Stimulated activated CD8-positive, alpha-beta memory T cell treated with anti-CD3 and anti-CD28 coated beads, Interleukin-7, amount 100 ng/mL, for 1 hour (primary cell): ENCODE results near the gene AZIN2.
"Not testable (repeated sequence)": the region's sequence is repeated elsewhere in the genome, so short reads cannot be mapped to it uniquely, and the experiment has no call there.

Experiments
- DNase-seq, 2 donors: peaks; one replicate each; pipeline ENCODE4 v3.0.0-alpha.2; 2020; ENCODE audit warnings: low read depth in 2 of 2

AZIN2 gene

DNA sequence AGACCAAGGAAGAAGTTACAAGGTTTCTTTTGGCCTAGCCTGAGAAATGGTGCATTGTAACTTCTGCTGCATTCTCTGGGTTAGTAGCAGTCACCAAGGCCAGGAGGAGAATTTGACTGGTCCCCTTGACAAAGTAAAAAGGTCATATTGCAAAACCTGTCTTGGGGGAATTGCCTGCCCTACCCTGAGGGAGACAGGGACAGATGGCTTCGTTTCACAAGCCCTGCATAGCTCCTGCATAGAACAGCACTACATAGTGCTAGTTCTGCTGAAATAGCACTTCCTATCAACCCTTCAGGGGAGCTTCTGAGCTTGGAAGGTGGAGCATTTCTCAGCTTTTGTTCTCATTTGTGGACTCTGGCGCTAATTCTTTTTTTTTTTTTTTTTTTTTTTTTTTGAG is 23.9 kb upstream of the AZIN2 start:
- DNase-seq, result no peak

DNA sequence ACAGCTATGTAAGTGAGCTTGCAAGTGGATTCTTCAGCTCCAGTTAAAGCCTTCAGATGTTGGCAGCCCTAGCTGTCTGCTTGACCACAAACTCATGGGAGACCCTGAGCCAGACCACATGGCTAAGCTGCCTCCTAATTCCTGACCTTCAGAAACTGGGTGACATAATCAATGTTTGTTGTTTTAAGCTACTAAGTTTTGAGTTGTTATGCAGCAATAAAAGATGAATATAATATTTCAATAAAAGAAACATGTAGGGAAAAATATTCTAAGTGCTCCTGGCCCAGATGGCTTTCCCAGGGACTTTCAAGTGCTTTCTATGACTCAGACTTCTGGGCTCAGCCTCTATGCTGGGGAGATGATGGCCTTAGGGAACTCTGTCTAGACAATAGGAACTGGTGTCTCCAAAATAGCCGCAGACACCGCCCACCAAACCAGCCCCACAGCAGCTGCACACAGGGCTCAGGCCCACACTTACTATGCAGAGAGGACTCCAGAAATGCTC is 20.3 kb upstream of the AZIN2 start:
- no peak for DNase-seq

DNA sequence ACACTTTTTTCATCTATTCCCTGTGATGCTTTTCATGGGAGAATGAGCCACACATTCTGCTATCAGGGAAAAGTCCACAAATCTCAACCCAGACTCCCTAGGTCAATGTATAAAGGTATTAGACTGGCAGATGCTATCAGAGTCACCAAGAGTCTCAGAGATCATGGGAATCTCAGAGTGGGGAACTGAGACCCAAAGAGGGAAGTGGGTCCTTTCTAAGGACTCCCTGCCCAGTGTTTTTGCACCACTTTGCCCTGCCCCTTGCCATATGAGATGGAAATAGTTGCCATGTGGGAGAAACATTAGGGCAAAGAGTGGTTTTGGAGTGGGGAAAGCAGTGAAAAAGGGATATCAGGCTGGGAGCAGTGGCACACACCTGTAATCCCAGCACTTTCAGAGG is 19.1 kb upstream of the AZIN2 start:
- DNase-seq, result no peak

DNA sequence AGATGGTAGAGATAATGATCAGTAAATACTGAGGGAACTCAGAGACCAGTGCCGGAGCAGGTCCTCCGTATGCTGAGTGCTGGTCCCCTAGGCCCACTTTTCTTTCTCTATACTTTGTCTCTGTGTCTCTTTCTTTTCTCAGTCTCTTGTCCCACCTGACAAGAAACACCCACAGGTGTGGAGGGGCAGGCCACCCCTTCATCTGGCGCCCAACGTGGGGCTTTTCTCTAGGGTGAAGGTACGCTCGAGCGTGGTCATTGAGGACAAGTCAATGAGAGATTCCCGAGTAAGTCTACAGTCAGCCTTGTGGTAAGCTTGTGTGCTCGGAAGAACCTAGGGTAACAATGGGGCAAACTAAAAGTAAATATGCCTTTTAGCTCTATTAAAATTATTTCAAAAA is 16.7 kb upstream of the AZIN2 start:
- not testable (repeated sequence) for DNase-seq

DNA sequence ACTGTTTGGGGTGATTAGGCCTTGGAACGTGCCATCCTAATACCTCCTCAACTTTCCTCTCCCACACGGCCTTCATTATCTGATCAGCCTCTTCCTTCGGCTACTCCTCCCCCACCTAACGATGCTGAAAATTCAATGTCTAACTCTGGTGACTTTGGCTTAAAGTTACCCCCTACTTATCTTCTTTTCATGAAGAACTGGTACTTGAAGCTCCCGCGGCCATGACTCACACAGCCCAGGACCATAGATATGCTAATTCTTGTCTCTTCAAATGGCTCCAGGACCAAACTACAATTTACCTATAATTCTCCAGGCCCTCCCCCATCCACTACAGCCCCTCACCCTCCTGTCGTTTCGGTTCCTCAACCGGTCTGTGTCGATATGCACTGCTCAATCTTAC is 15.7 kb upstream of the AZIN2 start:
- DNase-seq, result no peak

DNA sequence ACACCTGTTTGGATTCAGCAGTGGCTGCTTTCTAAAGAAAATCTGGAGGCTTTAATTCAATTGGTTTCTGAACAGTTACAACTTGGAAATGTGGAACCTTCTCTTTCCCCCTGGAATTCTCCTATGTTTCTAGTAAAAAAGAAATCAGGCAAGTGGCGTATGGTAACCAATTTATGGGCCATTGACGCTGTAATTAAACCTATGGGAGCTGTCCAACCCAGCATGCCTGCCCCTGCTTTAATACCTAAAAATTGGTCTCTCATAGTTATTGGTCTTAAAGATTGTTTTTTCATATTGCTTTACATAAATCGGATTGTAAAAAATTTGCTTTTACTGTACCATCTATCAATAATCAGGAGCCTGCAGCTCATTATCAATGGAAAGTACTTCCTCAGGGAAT is 14.5 kb upstream of the AZIN2 start:
- DNase-seq, result not testable (repeated sequence)

DNA sequence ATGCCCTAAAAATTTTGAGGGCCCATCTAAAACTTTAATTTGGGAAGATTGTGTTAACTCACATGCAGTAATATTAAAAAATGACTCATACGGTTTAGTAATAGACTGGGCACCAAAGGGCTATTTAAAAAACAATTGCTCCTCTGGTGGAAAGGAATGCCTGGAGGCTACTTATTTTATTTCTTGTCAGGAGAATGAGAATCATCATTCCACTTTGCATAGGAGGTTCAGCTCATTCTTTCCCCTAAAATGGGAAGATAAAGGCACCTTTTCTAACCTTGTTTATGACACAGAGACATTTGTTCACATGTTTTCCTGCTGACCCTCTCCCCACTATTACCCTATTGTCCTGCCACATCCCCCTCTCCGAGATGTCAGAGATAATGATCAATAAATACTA is 12.8 kb upstream of the AZIN2 start:
- not testable (repeated sequence) for DNase-seq

DNA sequence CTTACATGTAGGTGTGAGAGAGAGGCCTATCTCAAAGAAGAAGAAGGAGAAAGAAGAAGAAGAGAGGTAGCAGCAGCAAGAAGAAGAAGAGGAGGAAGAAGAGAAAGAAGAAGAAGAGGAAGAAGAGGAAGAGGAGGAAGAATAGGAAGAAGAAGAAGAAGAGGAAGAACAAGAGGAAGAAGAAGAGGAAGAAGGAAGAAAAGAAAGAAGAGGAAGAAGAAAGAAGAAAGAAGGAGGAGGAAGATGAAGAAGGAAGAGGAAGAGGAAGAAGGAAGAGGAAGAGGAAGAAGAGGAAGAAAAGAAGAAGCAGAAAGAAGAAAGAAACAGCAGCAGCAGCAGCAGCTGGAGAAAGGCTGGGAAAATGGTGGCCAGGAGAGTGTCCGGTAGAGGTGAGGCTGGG is 10.3 kb upstream of the AZIN2 start:
- no peak for DNase-seq

DNA sequence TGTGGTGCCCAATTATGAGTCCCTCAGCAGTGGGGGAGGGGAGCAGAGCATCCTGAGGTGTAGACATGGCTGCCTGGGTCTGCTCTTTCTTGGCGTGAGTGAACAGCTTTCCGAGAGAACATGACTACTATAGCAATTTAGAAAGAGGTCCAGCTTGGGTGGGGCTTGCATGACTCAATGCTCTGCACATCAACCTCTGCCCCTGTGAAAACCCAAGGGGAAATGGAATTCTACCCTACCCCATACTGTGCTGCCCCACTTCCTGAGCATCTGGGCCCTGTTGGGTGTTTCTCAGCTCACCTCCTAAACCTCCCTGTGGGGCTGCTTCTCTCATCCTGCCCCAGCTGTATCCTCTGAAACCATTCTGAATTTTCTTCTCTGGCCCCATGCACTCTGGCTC is 8.2 kb upstream of the AZIN2 start:
- no peak for DNase-seq

DNA sequence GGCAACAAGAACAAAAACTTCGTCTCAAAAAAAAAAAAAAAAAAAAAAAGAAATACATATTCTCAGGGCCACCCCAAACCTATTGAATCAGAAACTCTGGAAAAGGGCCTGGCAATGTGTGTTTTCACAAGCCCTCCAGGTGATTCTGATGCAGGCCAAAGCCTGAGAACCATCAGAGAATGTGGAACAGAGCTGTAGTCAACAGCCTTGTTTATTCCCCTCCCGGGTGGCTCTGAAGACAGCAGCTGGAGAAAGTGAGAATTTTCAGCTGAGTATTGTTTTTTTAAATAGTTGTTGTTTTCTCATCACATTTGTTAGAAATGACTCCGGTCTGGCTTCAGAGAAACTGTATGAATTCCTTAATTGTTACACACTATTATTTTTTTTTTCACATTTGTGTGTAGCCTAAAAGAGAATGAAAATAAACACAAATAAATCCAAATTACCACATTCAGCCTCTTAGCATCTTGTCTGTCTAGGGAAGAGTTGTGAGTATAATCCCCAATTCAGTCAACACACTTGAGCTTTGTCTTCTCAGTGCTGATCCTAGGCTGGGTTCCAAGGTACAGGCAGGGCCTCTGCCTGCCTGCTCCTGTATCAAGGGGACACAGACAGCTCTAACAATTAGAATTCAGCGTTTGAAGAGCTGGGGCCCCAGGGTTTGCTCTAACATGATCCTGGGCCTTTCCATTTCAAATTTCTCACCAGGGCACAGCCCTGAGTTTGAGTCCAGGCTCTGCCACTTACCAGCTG is 6.6 kb upstream of the AZIN2 start:
- no peak for DNase-seq

DNA sequence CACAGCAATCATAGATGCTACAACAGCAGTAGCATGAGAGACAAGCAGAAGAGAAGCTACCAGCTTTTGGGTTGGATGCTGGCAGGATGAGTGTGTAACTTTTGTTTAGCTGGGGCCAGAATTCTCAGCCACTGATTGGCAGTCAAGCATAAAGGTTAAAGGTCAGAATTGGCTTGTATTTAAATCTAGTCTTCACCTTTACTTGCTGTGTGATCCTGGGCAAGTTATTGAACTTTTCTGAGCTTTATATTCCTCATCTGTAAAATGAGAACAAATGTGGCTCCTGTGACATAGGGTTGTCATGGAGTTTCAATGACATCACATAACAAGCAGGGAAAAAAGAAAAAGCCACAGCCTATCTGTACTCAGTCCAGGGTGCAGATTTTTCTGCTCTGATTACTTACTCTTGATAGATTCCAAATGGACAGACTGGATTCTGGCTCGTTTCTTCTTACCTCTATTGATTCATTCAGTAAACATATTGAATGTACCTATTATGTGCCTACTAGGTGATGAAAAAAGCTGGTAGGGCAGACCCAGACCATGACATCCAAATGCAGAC is 2.8 kb upstream of the AZIN2 start:
- no peak for DNase-seq

DNA sequence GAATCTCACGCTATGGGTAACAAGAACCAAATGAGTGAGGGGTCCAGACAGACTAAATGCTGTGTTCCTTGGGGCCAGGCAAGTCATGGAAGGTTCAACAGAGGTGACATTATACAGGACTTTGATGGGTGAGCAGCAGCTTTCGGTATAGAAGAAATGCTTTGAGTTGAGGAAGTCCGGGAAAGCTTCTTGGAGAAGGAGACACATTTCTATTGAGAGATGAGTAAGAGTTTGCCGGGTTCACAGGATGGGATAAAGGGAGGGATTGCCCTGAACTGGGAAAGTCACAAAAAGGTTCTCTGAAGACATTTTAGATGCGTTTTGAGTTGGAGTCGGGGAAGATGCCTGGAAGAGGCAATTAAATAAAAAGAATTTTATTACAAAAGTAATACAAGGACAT is 580 bp upstream of the AZIN2 start:
- DNase-seq, result no peak

DNA sequence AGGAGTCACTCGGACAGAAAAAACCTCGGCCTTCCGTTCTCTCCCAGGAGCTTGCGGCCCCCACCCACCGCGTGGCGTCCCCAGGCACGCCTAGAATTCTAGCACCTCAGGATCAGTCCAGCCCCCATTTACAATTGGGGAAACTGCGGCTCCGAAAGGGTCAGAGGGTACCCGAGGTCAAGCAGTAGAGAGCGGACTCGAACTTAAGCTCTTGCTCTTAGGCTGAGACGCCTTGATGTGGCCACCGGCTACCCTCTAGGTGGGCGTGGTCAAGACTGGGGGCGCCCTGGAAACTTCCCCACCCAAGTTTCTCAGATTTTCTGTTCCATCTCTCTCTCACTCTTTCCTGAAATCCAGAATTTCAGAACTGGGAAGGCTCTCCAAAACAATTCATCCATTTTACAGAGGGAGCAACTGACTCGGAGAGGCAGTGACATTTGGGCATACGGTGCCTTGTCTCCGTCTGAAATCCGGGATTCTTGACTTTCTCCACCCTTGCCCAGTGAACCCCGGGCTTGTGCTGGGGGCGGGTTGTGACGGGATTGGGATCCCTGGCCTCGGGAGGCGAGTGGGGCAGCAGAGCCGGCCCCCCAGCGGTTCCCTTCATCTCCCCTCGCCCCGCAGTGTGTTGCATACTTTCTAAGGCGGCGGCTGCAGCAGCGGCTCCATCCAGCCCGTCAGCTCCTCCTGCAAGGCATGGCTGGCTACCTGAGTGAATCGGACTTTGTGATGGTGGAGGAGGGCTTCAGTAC is 777 bp downstream of the AZIN2 start:
- DNase-seq, result no peak

DNA sequence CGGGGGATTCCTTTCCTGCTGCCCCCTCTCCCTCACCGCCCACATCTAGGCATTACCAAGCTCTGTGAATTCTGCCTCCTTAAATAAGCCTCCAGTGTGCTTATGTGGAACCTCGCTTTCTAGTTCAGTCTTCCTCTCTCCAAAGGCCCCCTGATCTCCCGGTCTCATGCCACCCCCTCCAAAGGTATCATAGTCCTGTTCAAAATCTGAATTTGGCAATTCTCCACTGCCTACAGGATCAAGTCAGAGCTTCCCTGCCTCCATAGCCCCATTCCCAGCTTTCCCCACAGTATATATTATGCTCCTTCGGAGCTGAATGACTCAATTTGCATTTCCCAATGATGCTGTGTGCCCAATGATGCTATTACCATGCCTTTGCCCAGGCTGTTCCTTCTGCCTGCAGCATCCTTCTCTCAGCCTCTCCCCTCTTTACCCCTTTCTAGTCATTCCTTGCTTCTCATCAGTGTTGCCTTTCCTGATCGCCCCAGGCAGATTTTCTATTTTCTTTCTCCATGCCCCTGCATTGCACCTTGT is 1.7 kb downstream of the AZIN2 start:
- DNase-seq, result no peak

DNA sequence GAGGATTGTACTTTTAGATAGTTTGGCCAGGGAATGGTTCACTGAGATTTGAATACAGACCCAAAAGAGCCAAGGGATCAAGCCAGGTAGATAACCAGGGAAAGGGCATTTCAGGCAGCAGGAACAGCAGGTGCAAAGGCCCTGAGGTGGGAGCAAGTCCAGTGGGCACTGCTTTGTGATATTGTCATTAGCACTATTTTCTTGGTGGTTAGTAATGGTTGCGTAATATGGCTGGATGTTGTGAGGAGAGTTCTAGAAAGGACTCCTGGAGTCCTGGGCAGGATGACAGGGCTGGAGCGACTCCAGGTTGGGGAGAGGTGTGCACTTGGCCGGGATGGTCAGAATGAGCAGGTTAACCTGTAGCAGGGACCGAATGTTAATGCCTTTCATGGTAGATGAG is 4.4 kb downstream of the AZIN2 start:
- no peak for DNase-seq

DNA sequence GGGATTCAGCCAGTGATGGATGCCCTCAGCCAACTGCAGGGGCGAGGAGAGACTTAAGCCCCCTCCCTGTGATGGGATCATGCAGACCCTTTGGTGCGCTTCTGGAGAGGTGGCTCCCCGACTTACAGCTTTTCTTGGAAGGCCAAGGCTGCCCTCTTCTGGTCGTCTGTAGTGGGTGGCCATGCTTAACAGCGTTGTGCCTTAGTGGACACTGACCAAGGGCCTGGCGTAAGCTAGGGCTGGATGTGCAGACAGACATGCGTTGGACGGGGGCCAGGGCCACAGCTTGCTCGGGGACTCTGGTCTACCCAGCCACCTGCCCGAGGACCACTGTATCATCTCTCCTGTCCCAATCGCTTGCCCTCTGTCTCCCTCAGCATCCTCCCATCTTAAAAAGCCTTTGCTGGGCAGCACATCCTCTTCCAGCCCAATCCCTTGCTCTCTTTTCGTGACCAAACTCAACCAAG is 5.5 kb downstream of the AZIN2 start:
- no peak for DNase-seq

DNA sequence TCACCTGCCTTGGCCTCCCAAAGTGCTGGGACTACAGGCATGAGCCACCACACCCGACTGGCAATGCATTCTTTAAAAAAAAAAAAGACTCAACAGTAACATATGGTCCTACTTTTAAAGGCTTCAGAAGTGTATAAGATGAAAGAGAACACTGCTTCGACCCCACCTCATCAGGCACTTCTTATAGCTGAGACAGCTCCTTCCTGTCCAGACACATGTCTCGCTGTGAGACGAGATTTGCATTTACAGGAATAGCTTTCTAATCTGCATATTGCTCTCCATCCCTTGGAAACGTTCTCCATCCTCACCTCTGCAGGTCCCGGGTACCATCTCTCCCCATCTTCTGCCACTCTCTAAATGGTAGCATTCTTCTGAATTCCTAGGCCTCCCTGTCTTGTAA is 6.7 kb downstream of the AZIN2 start:
- DNase-seq, result no peak

DNA sequence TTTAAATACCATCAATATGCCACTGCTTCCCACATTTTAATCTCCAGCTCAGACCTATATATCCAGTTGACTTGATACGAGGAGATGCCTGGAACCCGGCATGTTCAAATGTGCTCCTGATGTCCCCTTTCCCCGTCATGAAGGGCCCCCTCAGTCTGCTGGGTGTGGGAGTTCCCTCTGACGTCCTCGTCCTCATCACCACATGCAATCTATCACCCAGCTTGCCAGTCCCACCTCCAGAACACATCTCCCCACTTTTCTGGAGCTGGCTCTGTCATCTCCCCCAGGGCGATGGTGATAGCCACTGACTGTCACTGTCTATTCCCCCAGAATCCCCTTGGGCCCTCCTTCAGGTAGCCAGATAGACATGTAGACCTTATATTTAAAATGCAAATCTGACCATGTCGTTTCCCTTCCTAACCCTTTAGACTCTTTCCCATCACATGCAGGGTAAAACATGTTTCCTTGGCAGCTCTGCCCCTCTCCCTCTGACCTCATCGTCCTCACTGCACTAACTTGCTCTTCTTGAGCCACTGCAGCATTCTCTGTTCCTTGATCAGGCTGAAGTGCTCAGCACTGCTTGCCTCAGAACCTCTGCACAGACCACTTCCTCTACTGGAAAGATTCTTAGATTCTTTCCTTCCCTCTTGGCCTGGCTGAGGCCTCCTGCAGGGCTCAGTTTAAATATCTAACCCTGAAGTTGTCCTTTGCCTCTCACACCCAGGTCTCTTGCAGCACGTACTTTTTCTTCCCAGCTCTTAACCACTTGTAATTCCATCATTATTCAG is 7.4 kb downstream of the AZIN2 start:
- no peak for DNase-seq

DNA sequence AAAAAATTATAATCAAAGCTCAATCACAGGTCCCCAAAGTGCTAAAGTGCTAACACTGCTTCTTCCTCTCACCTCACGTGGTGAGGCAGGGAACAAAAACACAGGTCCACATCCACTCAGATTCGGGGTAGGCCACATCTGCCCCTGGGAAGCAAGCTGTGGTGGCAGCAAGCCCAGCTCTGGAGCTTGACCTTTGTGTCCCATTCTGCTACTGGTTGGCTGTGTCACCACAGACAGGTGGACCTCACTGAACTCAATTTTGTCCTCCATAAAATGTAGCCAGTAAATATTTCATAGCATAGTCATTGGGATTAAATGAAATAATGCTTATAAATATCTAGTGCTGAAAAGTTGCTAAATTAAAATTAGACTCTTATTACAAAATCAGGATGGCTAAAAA is 8.5 kb downstream of the AZIN2 start:
- no peak for DNase-seq

DNA sequence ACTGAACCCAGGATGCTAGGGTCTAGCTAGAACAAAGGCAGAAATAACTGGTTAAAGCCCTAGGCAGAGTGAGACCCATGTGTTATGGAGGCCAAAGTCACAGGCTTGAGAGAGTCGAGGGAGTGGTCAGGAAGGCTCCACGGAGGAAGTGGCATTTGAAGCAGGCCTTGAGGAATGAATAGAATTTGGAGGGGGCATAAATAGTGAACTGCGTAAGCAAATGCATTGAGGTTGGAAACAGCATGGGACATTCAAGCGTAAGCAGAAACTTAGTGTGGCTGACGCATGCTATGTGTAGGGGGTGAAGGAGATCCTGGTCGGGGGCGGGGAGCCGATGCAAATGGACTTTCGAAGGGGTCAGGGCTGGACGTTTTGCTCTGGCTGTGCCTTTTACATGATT is 11.5 kb downstream of the AZIN2 start:
- no peak for DNase-seq

DNA sequence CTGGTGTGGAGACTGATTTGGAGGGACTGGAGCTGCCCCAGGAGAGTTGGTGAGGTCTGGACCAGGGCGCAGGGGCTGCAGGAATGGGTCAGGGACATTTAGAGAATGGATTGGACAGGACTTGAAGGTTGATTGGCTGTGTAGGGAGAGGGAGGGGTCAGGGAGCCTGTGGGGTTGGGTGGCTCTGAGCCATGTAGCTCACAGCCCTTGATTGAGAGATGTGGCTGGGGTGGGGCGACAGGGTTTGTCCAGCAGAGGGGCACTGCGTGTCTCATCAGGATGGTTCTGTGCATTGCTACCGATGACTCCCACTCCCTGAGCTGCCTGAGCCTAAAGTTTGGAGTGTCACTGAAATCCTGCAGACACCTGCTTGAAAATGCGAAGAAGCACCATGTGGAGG is 12.1 kb downstream of the AZIN2 start:
- no peak for DNase-seq

DNA sequence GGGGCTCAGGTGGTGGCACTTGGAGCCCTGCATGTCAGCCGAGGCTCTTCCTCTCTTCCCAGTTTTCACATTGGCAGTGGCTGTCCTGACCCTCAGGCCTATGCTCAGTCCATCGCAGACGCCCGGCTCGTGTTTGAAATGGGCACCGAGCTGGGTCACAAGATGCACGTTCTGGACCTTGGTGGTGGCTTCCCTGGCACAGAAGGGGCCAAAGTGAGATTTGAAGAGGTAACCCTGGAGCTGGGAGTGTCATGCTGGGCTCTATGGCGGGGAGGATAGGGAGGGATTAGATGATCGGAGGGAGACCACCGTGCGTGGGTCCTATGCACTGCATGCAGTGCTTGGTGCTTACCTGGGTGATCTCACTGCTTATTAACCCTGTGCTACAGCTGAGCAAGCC is 13.5 kb downstream of the AZIN2 start:
- DNase-seq, result no peak
